HG03432 (cell line): ENCODE data around the gene TSEN2.
"Not testable (repeated sequence)": the region's sequence is repeated elsewhere in the genome, so short reads cannot be mapped to it uniquely, and the experiment has no call there.

Experiments
- ATAC-seq: cut with Tn5 transposase; IDR thresholded peaks from one replicate; pipeline ENCODE4 v1.9.1; 2021; ENCODE audit warnings: mild to moderate bottlenecking, moderate library complexity; ENCODE audit not compliant: unreplicated experiment

Gene TSEN2

GRCh38 chr3:12484198-12484982 is at the start of gene TSEN2:
TSS of gene TSEN2 (plus strand) at chr3:12484480. CDS start at chr3:12489801, 5,321 bp downstream.
- peak; percentile 92 for ATAC-seq

- ATAC-seq = no peak
Observed at GRCh38 chr3:12436514-12437220, 47.6 kb upstream of the TSEN2 start.

- no peak for ATAC-seq
Observed at GRCh38 chr3:12437221-12437605, 47.1 kb upstream of the TSEN2 start.

GRCh38 chr3:12437861-12438260 is 46.4 kb upstream of the TSEN2 start:
- ATAC-seq = no peak

GRCh38 chr3:12438318-12438717 is 46.0 kb upstream of the TSEN2 start:
- ATAC-seq = no peak

GRCh38 chr3:12439161-12439940 is 44.9 kb upstream of the TSEN2 start:
- ATAC-seq = no peak

GRCh38 chr3:12440927-12441714 is 43.2 kb upstream of the TSEN2 start:
- no peak for ATAC-seq

- ATAC-seq = no peak
Observed at GRCh38 chr3:12442654-12443501, 41.4 kb upstream of the TSEN2 start.

GRCh38 chr3:12443781-12444522 is 40.3 kb upstream of the TSEN2 start:
- no peak for ATAC-seq

- ATAC-seq = no peak
Observed at GRCh38 chr3:12444582-12445471, 39.5 kb upstream of the TSEN2 start.

GRCh38 chr3:12445523-12446240 is 38.6 kb upstream of the TSEN2 start:
- ATAC-seq = no peak

- no peak for ATAC-seq
Observed at GRCh38 chr3:12446298-12446697, 38.0 kb upstream of the TSEN2 start.

- no peak for ATAC-seq
Observed at GRCh38 chr3:12447075-12447474, 37.2 kb upstream of the TSEN2 start.

- not testable (repeated sequence) for ATAC-seq
Observed at GRCh38 chr3:12448404-12449202, 35.7 kb upstream of the TSEN2 start.

- ATAC-seq = no peak
Observed at GRCh38 chr3:12449889-12450682, 34.2 kb upstream of the TSEN2 start.

GRCh38 chr3:12451481-12451880 is 32.8 kb upstream of the TSEN2 start:
- ATAC-seq = no peak
